ENCODE measurements around the gene ACOX3.

Gene ACOX3

DNA sequence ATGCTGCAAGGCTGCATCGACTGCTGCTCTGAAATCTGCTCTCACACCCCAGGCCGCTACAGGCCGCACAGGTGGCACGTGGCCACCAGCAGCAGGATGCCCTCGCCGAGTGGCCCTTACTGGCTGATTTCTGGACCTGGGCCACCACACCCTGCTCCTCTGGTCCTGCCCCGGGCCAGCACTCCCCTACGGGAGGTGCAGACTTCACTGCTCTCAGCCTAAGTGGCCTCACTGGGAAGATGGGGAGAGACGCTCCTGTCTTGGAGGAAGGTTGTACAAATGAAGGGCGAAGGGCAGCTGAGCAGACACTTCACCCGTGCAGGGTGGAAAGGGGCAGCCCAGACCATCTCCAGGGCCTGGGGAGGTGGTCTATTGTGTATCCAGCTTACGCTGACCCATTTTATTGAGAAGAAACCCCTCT, 72.5 kb downstream of the ACOX3 start:
- no peaks in the 10 kb centered on the region for H3K27me3 ChIP-seq (ENCODE audit: control insufficient read depth in 1 of 2, insufficient read depth in 2 of 2, low read length in 2 of 2)
- peaks cover 6 to 12% of the 10 kb centered on the region in 2 donors for H3K36me3 ChIP-seq (ENCODE audit: control insufficient read depth in 1 of 2, insufficient read depth in 2 of 2, low read length in 2 of 2)
- H3K27ac ChIP-seq (ENCODE audit: low read depth, low read length), result no peak overlapping the region
- no peak overlapping the region for H3K9ac ChIP-seq (ENCODE audit: low read depth in 1 of 2, low read length in 2 of 2)
- H3K4me1 ChIP-seq (ENCODE audit: control insufficient read depth in 1 of 2, insufficient read depth in 2 of 2, low read length in 2 of 2), result no peaks in the 10 kb centered on the region
- H3K9me3 ChIP-seq (ENCODE audit: control insufficient read depth in 1 of 2, low read length in 2 of 2), result no peaks in the 10 kb centered on the region
- H3K4me3 ChIP-seq (ENCODE audit: low read depth in 1 of 2, low read length in 2 of 2), result no peak overlapping the region

DNA sequence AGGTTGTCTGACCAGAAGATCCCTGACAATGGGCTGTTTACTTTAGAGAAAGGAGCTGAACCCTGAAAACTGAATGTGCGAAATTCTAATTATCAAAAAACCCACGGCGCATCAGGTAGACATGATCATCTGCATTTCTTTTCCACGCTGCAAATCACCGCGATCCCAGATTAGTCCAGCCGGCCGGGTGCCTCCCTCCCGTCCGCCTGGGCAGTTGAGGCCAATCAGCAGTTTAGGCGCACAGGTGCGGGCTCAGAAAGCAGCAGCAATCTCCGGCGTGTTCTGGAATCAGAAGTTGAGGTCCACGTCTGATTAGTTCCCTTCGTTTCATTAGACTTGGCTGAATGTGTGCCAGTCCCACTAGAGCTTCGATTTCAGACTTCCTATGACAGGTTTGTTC, 73.9 kb downstream of the ACOX3 start:
- no peak overlapping the region for H3K27ac ChIP-seq (ENCODE audit: low read depth, low read length)
- no peaks in the 10 kb centered on the region for H3K4me1 ChIP-seq (ENCODE audit: control insufficient read depth in 1 of 2, insufficient read depth in 2 of 2, low read length in 2 of 2)
- no peaks in the 10 kb centered on the region for H3K27me3 ChIP-seq (ENCODE audit: control insufficient read depth in 1 of 2, insufficient read depth in 2 of 2, low read length in 2 of 2)
- no peak overlapping the region for H3K4me3 ChIP-seq (ENCODE audit: low read depth in 1 of 2, low read length in 2 of 2)
- no peaks in the 10 kb centered on the region for H3K9me3 ChIP-seq (ENCODE audit: control insufficient read depth in 1 of 2, low read length in 2 of 2)
- peaks cover 6 to 8% of the 10 kb centered on the region in 2 donors for H3K36me3 ChIP-seq (ENCODE audit: control insufficient read depth in 1 of 2, insufficient read depth in 2 of 2, low read length in 2 of 2)
- no peak overlapping the region for H3K9ac ChIP-seq (ENCODE audit: low read depth in 1 of 2, low read length in 2 of 2)

DNA sequence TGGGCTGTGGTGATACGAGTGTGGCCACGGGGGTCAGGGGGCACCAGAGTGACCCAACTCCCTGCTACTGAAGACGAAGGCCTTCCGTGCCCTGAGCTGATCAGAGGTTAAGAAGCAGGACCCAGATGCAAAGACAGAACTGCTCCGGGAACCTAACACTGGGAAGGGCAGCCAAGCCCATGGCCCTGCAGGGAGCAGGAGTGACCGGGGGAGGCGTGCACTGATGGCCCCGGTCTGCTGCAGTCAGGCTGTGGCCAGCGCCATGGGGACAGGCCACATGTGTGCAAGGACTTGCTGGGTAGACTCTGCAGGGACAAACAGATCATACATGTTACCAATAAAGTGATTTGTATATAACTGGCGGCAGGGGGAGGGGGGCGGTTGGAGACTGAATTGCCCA, 74.6 kb downstream of the ACOX3 start:
- Histone ChIP-seq H3K4me3 (ENCODE audit: low read depth in 1 of 2, low read length in 2 of 2) (no peak overlapping the region), H3K36me3 (ENCODE audit: control insufficient read depth in 1 of 2, insufficient read depth in 2 of 2, low read length in 2 of 2) (peaks cover 6 to 8% of the 10 kb centered on the region in 2 donors)

DNA sequence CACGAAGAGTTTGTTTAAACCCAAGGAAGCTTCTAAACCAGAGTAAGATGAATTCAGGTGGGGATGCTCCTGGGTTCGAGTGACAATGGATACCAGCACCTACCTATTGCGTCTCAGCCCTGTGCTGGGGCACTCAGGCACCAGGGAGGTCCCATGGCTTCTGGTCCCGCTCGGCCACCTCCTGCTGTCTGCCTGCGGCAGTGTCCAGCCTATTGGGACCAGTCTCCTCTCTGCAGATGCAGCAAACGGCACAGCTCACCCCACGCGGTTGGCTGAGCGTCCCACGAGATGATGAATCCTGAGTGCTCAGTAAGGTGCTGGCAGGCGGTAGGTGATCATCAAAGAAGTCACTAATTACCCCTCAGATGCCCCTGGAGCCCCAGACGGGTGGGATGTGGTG, 75.2 kb downstream of the ACOX3 start:
- Histone ChIP-seq H3K4me3 (ENCODE audit: low read depth in 1 of 2, low read length in 2 of 2) (no peak overlapping the region), H3K9me3 (ENCODE audit: control insufficient read depth in 1 of 2, low read length in 2 of 2) (no peaks in the 10 kb centered on the region), H3K9ac (ENCODE audit: low read depth in 1 of 2, low read length in 2 of 2) (no peak overlapping the region), H3K27me3 (ENCODE audit: control insufficient read depth in 1 of 2, insufficient read depth in 2 of 2, low read length in 2 of 2) (no peaks in the 10 kb centered on the region), H3K36me3 (ENCODE audit: control insufficient read depth in 1 of 2, insufficient read depth in 2 of 2, low read length in 2 of 2) (peaks cover 6 to 8% of the 10 kb centered on the region in 2 donors), H3K4me1 (ENCODE audit: control insufficient read depth in 1 of 2, insufficient read depth in 2 of 2, low read length in 2 of 2) (no peaks in the 10 kb centered on the region), H3K27ac (ENCODE audit: low read depth, low read length) (no peak overlapping the region)

More for the DNA sequence above, 74.6 kb downstream of the ACOX3 start:
- no peaks in the 10 kb centered on the region for H3K9me3 ChIP-seq (ENCODE audit: control insufficient read depth in 1 of 2, low read length in 2 of 2)
- H3K4me1 ChIP-seq (ENCODE audit: control insufficient read depth in 1 of 2, insufficient read depth in 2 of 2, low read length in 2 of 2), result no peaks in the 10 kb centered on the region
- H3K27ac ChIP-seq (ENCODE audit: low read depth, low read length), result no peak overlapping the region
- no peak overlapping the region for H3K9ac ChIP-seq (ENCODE audit: low read depth in 1 of 2, low read length in 2 of 2)
- H3K27me3 ChIP-seq (ENCODE audit: control insufficient read depth in 1 of 2, insufficient read depth in 2 of 2, low read length in 2 of 2), result no peaks in the 10 kb centered on the region

DNA sequence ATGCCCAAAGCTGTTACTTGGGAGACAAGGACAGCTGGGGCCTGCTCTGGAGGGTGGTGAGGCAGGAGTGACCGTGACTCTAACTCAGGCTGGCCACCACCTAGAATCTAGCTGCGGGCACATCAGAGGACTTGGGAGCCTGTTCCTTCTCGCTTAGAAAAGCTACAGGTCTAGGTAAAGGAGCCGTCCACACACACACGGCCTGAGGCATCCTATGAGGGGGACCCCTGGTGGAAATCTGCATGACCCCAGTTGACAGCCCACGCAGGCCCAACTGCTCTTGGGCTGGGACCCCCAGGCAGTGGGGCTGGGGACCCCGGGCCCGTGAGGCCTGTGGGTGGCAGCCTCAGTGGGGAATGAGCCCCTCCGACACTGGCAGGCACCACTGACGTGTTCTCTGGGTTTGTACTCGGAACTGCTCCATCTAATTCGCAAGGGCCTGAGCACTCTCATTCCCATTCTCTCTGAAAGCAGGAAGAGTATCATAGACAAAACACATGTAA, 75.6 kb downstream of the ACOX3 start:
- Histone ChIP-seq H3K9me3 (ENCODE audit: control insufficient read depth in 1 of 2, low read length in 2 of 2) (no peaks in the 10 kb centered on the region), H3K27ac (ENCODE audit: low read depth, low read length) (no peak overlapping the region), H3K9ac (ENCODE audit: low read depth in 1 of 2, low read length in 2 of 2) (no peak overlapping the region), H3K36me3 (ENCODE audit: control insufficient read depth in 1 of 2, insufficient read depth in 2 of 2, low read length in 2 of 2) (peaks cover 6 to 8% of the 10 kb centered on the region in 2 donors), H3K27me3 (ENCODE audit: control insufficient read depth in 1 of 2, insufficient read depth in 2 of 2, low read length in 2 of 2) (no peaks in the 10 kb centered on the region), H3K4me1 (ENCODE audit: control insufficient read depth in 1 of 2, insufficient read depth in 2 of 2, low read length in 2 of 2) (no peaks in the 10 kb centered on the region), H3K4me3 (ENCODE audit: low read depth in 1 of 2, low read length in 2 of 2) (no peak overlapping the region)

DNA sequence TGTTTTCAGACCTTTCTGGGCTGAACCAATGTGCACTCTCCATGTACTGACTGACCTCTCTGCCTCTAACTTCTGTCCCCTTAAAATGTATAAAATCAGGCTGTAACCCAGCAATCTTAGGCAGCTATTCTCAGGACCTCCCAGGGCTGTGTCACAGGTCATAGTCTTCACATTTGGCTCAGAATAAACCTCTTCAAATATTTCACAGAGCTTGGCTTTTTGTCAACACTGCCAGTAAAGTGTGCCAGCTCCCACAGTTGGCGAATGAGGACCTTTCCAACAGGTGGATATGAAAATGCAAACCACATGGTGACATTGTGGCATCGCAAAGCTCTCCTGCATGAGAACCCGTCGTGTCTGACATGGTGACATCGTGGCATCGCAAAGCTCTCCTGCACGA, 76.4 kb downstream of the ACOX3 start:
- Histone ChIP-seq H3K4me1 (ENCODE audit: control insufficient read depth in 1 of 2, insufficient read depth in 2 of 2, low read length in 2 of 2) (no peaks in the 10 kb centered on the region), H3K27ac (ENCODE audit: low read depth, low read length) (no peak overlapping the region), H3K9ac (ENCODE audit: low read depth in 1 of 2, low read length in 2 of 2) (no peak overlapping the region), H3K9me3 (ENCODE audit: control insufficient read depth in 1 of 2, low read length in 2 of 2) (no peaks in the 10 kb centered on the region), H3K27me3 (ENCODE audit: control insufficient read depth in 1 of 2, insufficient read depth in 2 of 2, low read length in 2 of 2) (no peaks in the 10 kb centered on the region), H3K4me3 (ENCODE audit: low read depth in 1 of 2, low read length in 2 of 2) (no peak overlapping the region), H3K36me3 (ENCODE audit: control insufficient read depth in 1 of 2, insufficient read depth in 2 of 2, low read length in 2 of 2) (peaks cover 6 to 8% of the 10 kb centered on the region in 2 donors)

DNA sequence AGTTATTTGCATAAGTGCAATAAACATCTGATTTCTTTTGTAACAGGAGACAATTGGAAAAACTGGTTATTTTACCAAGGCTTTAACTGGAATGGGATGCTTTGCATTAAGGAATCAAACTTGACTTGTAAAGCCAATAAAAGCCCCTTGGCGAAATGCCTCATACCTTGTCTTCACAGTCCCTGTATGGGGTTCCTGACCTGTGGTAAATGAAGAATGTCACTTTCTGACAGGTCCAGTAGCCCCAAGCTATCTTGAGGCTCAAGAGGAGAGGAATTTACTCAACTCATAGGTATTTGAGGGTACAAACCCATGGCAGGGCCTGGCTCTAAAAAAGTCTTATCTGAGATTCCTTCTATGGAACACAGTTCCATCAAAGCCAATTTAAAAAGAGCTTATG, 78.0 kb downstream of the ACOX3 start:
- H3K9ac ChIP-seq (ENCODE audit: low read depth in 1 of 2, low read length in 2 of 2), result no peak overlapping the region
- no peak overlapping the region for H3K27ac ChIP-seq (ENCODE audit: low read depth, low read length)
- no peaks in the 10 kb centered on the region for H3K4me1 ChIP-seq (ENCODE audit: control insufficient read depth in 1 of 2, insufficient read depth in 2 of 2, low read length in 2 of 2)
- H3K27me3 ChIP-seq (ENCODE audit: control insufficient read depth in 1 of 2, insufficient read depth in 2 of 2, low read length in 2 of 2), result no peaks in the 10 kb centered on the region
- no peak overlapping the region for H3K4me3 ChIP-seq (ENCODE audit: low read depth in 1 of 2, low read length in 2 of 2)
- no peaks in the 10 kb centered on the region for H3K9me3 ChIP-seq (ENCODE audit: control insufficient read depth in 1 of 2, low read length in 2 of 2)
- H3K36me3 ChIP-seq (ENCODE audit: control insufficient read depth in 1 of 2, insufficient read depth in 2 of 2, low read length in 2 of 2), result peaks cover 6 to 8% of the 10 kb centered on the region in 2 donors

DNA sequence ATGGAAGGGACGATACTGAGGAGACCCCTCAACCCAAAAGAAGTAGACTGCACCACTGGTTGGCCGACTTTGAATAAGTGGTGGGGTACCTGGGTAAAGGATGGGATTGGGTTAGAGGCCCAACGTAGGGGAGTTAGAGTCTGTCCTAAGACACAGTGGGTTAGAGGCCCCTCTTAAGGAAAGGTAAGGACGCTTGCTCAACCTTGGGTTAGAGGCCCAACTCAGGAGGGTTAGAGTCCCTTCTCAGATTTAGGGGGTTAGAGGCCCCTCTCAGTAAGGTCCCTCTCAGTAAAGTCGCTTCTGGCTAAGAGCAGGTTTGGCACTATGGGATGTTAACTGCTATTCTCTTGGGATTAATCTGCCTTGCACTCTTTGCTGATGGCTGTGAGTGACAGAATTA, 81.3 kb downstream of the ACOX3 start:
- H3K27ac ChIP-seq (ENCODE audit: low read depth, low read length), result no peak overlapping the region
- no peak overlapping the region for H3K4me3 ChIP-seq (ENCODE audit: low read depth in 1 of 2, low read length in 2 of 2)
- no peaks in the 10 kb centered on the region for H3K9me3 ChIP-seq (ENCODE audit: control insufficient read depth in 1 of 2, low read length in 2 of 2)
- H3K27me3 ChIP-seq (ENCODE audit: control insufficient read depth in 1 of 2, insufficient read depth in 2 of 2, low read length in 2 of 2), result no peaks in the 10 kb centered on the region
- no peaks in the 10 kb centered on the region for H3K36me3 ChIP-seq (ENCODE audit: control insufficient read depth in 1 of 2, insufficient read depth in 2 of 2, low read length in 2 of 2)
- no peaks in the 10 kb centered on the region for H3K4me1 ChIP-seq (ENCODE audit: control insufficient read depth in 1 of 2, insufficient read depth in 2 of 2, low read length in 2 of 2)
- no peak overlapping the region for H3K9ac ChIP-seq (ENCODE audit: low read depth in 1 of 2, low read length in 2 of 2)

DNA sequence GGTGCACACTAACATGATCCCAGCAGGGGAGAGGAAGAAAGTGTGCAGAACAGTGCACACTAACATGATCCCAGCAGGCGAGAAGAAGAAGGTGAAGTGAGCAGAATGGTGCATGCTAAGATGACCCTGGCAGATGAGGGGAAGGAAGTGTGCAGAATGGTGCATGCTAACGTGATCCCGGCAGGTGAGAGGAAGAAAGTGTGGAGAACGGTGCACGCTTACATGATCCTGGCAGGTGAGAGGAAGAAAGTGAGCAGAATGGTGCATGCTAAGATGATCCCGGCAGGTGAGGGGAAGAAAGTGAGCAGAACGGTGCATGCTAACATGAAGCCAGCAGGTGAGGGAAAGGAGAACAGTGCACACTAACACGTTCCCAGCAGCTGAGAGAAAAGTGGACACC, 83.7 kb downstream of the ACOX3 start:
- Histone ChIP-seq H3K9me3 (ENCODE audit: control insufficient read depth in 1 of 2, low read length in 2 of 2) (no peaks in the 10 kb centered on the region), H3K27me3 (ENCODE audit: control insufficient read depth in 1 of 2, insufficient read depth in 2 of 2, low read length in 2 of 2) (no peaks in the 10 kb centered on the region), H3K4me1 (ENCODE audit: control insufficient read depth in 1 of 2, insufficient read depth in 2 of 2, low read length in 2 of 2) (no peaks in the 10 kb centered on the region), H3K4me3 (ENCODE audit: low read depth in 1 of 2, low read length in 2 of 2) (no peak overlapping the region), H3K36me3 (ENCODE audit: control insufficient read depth in 1 of 2, insufficient read depth in 2 of 2, low read length in 2 of 2) (no peaks in the 10 kb centered on the region), H3K27ac (ENCODE audit: low read depth, low read length) (no peak overlapping the region), H3K9ac (ENCODE audit: low read depth in 1 of 2, low read length in 2 of 2) (no peak overlapping the region)

DNA sequence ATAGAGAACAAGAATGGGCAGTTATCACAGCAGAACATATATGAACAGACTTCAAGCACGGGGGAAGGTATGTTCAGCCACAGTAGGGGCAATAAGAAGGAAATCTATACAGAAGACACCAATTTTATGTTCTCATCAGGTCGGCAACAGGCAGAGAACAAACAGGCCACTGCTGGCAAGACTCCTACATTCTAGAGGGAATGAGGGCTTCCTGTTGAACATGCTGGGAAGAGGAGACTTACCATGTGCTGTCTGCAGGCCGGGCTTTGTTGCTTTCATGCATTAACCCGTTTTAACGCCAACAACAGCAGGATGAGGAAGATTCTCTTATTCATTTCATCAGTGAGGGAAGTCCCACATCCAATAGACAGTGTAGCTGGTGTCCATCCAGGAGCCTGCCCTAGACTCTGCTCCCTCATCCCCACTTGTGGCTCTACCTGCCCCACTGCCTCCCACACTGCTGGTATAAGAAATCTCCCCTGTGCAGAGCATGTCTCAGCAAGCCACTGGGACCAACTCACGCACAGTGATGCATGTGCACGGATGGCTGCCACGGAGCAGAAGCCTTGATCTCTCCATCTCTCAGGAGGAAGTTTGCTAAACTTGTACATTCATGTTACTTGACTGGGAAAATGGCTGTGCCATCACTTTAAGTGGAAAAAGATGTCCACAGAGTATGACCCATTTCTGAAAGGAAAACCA, 84.5 kb downstream of the ACOX3 start:
- no peak overlapping the region for H3K9ac ChIP-seq (ENCODE audit: low read depth in 1 of 2, low read length in 2 of 2)
- no peaks in the 10 kb centered on the region for H3K9me3 ChIP-seq (ENCODE audit: control insufficient read depth in 1 of 2, low read length in 2 of 2)
- H3K36me3 ChIP-seq (ENCODE audit: control insufficient read depth in 1 of 2, insufficient read depth in 2 of 2, low read length in 2 of 2), result no peaks in the 10 kb centered on the region
- no peaks in the 10 kb centered on the region for H3K27me3 ChIP-seq (ENCODE audit: control insufficient read depth in 1 of 2, insufficient read depth in 2 of 2, low read length in 2 of 2)
- no peak overlapping the region for H3K4me3 ChIP-seq (ENCODE audit: low read depth in 1 of 2, low read length in 2 of 2)
- H3K27ac ChIP-seq (ENCODE audit: low read depth, low read length), result no peak overlapping the region
- no peaks in the 10 kb centered on the region for H3K4me1 ChIP-seq (ENCODE audit: control insufficient read depth in 1 of 2, insufficient read depth in 2 of 2, low read length in 2 of 2)

Measured in duodenal mucosa (tissue), 2 donors.